Measurements from ENCODE around the gene TBX10. TPM values are rescaled to one million over a fixed set of nuclear protein-coding genes. Genes with fewer than 3 reads are reported as not detected.

Gene TBX10
- total and polyA plus RNA-seq, 2 of the 8 experiments (the other 6 are each of a cell fraction or from before 2014, with no cell fraction given): 0.09 TPM; not detected in 1

DNA sequence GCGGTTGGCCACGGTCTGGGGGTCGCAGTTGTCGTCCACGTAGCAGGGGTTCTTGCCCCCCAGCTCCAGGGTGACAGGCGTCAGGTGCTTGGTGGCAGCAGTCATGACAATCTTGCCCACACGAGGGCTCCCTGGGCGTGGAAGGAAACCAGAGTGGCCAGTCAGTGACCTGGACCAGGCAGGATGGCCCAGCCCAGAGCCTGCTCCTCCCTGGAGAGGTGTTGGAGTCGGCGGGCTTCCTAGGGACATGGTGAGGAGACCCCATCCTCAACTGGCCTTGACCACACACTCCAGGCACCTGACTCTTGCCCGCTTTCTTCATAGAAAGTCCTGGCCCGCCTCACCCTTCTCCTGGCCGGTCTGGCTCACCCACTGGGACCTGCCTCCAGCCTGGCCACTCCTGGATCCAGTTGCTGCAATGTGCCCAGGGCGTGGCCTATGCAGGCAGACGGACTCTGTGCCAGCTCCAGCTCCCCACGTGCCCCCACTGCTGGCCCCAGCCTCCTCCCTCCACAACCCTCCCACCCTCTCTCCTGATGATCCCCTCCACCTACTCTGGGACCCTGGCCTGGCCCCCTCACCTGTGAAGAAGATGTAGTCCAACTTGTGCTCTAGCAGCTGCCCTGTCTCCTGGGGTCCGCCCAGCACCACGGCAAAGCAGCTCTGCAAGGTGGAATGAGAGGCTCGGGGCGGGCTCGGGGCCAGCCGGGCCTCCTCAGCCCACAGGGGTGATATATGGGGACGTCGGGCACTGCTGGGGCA is 26.2 kb upstream of the TBX10 start:
- H3K4me1 ChIP-seq (replicated peaks in 1 of 4; ENCODE audit: control insufficient read depth in 3 of 4, insufficient read depth in 4 of 4, low read length in 3 of 4): no peaks in the 10 kb centered on the region
- no peak overlapping the region for H2AK5ac ChIP-seq (ENCODE audit: low read depth, low read length)
- no peaks in the 10 kb centered on the region for H3K79me2 ChIP-seq (ENCODE audit: control insufficient read depth in 1 of 2, insufficient read depth in 2 of 2, low read length in 2 of 2)
- no peak overlapping the region for H3K14ac ChIP-seq (ENCODE audit: insufficient read length)
- no peak overlapping the region for H2BK5ac ChIP-seq (ENCODE audit: low read depth, low read length)
- H3K18ac ChIP-seq (ENCODE audit: extremely low read depth, low read length): no peak overlapping the region
- H3K56ac ChIP-seq (replicated peaks; ENCODE audit: insufficient read length, low read depth, low read length): no peak overlapping the region
- no peaks in the 10 kb centered on the region for H3K27me3 ChIP-seq (replicated peaks in 1 of 4; ENCODE audit: control insufficient read depth in 3 of 4, extremely low read depth in 1 of 4, insufficient read depth in 3 of 4, low read length in 3 of 4)
- H4K5ac ChIP-seq (ENCODE audit: insufficient read length, low read depth, low read length): no peak overlapping the region
- H2AFZ ChIP-seq (ENCODE audit: low read length): no peak overlapping the region
- no peak overlapping the region for H3K27ac ChIP-seq (ENCODE audit: low read depth, low read length)
- no peak for DNase-seq (ENCODE audit: low read depth in 1 of 2, low spot score in 2 of 2)
- H2BK20ac ChIP-seq (ENCODE audit: low read length): no peak overlapping the region
- H3K9ac ChIP-seq (replicated peaks in 1 of 4; ENCODE audit: extremely low read depth in 1 of 4, low read depth in 3 of 4, low read length in 3 of 4): no peak overlapping the region
- TF ChIP-seq, protein P1, sequence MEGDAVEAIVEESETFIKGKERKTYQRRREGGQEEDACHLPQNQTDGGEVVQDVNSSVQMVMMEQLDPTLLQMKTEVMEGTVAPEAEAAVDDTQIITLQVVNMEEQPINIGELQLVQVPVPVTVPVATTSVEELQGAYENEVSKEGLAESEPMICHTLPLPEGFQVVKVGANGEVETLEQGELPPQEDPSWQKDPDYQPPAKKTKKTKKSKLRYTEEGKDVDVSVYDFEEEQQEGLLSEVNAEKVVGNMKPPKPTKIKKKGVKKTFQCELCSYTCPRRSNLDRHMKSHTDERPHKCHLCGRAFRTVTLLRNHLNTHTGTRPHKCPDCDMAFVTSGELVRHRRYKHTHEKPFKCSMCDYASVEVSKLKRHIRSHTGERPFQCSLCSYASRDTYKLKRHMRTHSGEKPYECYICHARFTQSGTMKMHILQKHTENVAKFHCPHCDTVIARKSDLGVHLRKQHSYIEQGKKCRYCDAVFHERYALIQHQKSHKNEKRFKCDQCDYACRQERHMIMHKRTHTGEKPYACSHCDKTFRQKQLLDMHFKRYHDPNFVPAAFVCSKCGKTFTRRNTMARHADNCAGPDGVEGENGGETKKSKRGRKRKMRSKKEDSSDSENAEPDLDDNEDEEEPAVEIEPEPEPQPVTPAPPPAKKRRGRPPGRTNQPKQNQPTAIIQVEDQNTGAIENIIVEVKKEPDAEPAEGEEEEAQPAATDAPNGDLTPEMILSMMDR (IDR thresholded peaks at IDR 0.05; ENCODE audit: control extremely low read depth in 1 of 3, insufficient read depth in 1 of 3, low read depth in 1 of 3, low read length in 3 of 3): peak; percentile 14 to 27 (median 18); a peak in 3 of 4 replicates
- no peak for TF ChIP-seq SP2 (IDR thresholded peaks at IDR 0.05; ENCODE audit: low read length)
- TF ChIP-seq RAD21 (IDR thresholded peaks at IDR 0.05 in 1 of 2, conservative IDR thresholded peaks at IDR 0.05 in 1 of 2; ENCODE audit: low read depth in 2 of 2, low read length in 2 of 2): peak; percentile 24 to 47; a peak in 2 of 4 replicates
- no peak overlapping the region for H2BK120ac ChIP-seq (replicated peaks; ENCODE audit: low read depth, low read length)
- FAIRE-seq: no peak
- no peaks in the 10 kb centered on the region for H3K36me3 ChIP-seq (ENCODE audit: control insufficient read depth in 2 of 4, insufficient read depth in 4 of 4, low read length in 3 of 4)
- no peaks in the 10 kb centered on the region for H3K9me3 ChIP-seq (ENCODE audit: insufficient read depth in 2 of 2, low read depth in 1 of 2, low read length in 1 of 2)
- no peak overlapping the region for H3K23ac ChIP-seq (ENCODE audit: insufficient read length)
- H3K4ac ChIP-seq (replicated peaks; ENCODE audit: insufficient read length, low read depth, low read length): no peak overlapping the region
- ChIA-PET POLR2A (ENCODE audit: partially characterized antibody) (interaction anchor here (0.7 kb wide), 1 partner anchor 15 kb away, joined by 3 read pairs; no protein-coding TSS in a partner anchor), CTCF (ENCODE audit: partially characterized antibody) (interaction anchor here (0.9 to 4.4 kb wide), 8 partner anchors 8 to 36 kb away, joined by 3 to 29 read pairs (median 4); partner anchors contain the start of genes ALDH3B2, NUDT8 and TBX10)
- H2BK12ac ChIP-seq (ENCODE audit: low read depth, low read length): no peak overlapping the region
- WGBS, 2 experiments (ENCODE audit: extremely low coverage in 1 of 2, insufficient coverage in 1 of 2, insufficient read length in 1 of 2, insufficient replicate concordance in 2 of 2, low coverage in 1 of 2, low lambda C conversion rate in 2 of 2, missing lambda C conversion rate in 1 of 2): 81% methylated on average over 21 of the region's 24 CpGs; no CpG with 5 or more reads in 1 of the 2 experiments
- H4K91ac ChIP-seq (replicated peaks; ENCODE audit: insufficient read length, low read length): no peak overlapping the region
- H3K4me3 ChIP-seq (ENCODE audit: extremely low read depth in 1 of 4, insufficient read depth in 2 of 4, low read depth in 3 of 4, low read length in 4 of 4): no peak overlapping the region
- H4K8ac ChIP-seq (ENCODE audit: extremely low read depth, insufficient read depth, low read length): no peak overlapping the region
- H4K20me1 ChIP-seq (replicated peaks in 1 of 2; ENCODE audit: control insufficient read depth in 1 of 2, insufficient read depth in 2 of 2, low read length in 2 of 2): peaks cover 0 to 2% of the 10 kb centered on the region in 2 experiments
- peaks cover 14% of the 10 kb centered on the region; the same call in 1 of the 2 replicates for H3K23me2 ChIP-seq (ENCODE audit: low read depth, low read length)
- H2BK15ac ChIP-seq (ENCODE audit: low read length): no peak overlapping the region
- H3K79me1 ChIP-seq (ENCODE audit: low read depth, low read length): no peaks in the 10 kb centered on the region
- H3K4me2 ChIP-seq (ENCODE audit: insufficient read depth in 1 of 2, low read depth in 2 of 2, low read length in 2 of 2): no peak overlapping the region
